ENCODE data around the gene STC2. TPM values are rescaled to one million over a fixed set of nuclear protein-coding genes. Genes with fewer than 3 reads are reported as not detected.

The STC2 gene
- polyA plus RNA-seq, 3 donors = not detected

- DNase-seq = no peak
- TF ChIP-seq CTCF (IDR thresholded peaks at IDR 0.05) = no peak
- no CpG with 5 or more reads among the region's 1 CpG for WGBS (ENCODE audit: insufficient coverage)
- peaks cover 3 to 13% (median 9%) of the 10 kb centered on the region in 3 donors for H3K27me3 Mint-ChIP-seq (ENCODE audit: low read depth in 3 of 3)
- Histone ChIP-seq H3K9me3 (replicated peaks in 1 of 2; ENCODE audit: control insufficient read depth in 1 of 2, insufficient read depth in 1 of 2, low read length in 2 of 2) (peaks cover 3 to 4% of the 10 kb centered on the region in 2 donors), H3K79me2 (ENCODE audit: insufficient read depth, low read length) (no peaks in the 10 kb centered on the region), H2AFZ (ENCODE audit: insufficient read depth, low read depth, low read length, poor library complexity, severe bottlenecking) (no peak overlapping the region), H3K4me2 (replicated peaks; ENCODE audit: extremely low read depth, low read length, poor library complexity, severe bottlenecking) (no peak overlapping the region), H3K4me1 (ENCODE audit: control insufficient read depth in 1 of 2, insufficient read depth in 2 of 2, low read length in 2 of 2) (peaks cover 12 to 14% of the 10 kb centered on the region in 2 donors), H3K27me3 (ENCODE audit: control insufficient read depth in 2 of 2, insufficient read depth in 2 of 2, low read length in 2 of 2) (peaks cover 2 to 5% of the 10 kb centered on the region in 2 donors), H3K9ac (ENCODE audit: insufficient read depth, low read length, poor library complexity, severe bottlenecking) (no peak overlapping the region), H3K36me3 (replicated peaks in 1 of 2; ENCODE audit: control insufficient read depth in 1 of 2, insufficient read depth in 2 of 2, low read length in 2 of 2) (no peaks in the 10 kb centered on the region), H4K20me1 (ENCODE audit: insufficient read depth, low read length) (no peaks in the 10 kb centered on the region), H3K4me3 (replicated peaks in 1 of 3; ENCODE audit: low read depth in 2 of 3, low read length in 3 of 3) (no peak overlapping the region), H3K27ac (ENCODE audit: low read depth in 1 of 2, low read length in 2 of 2) (no peak overlapping the region)
- H3K9me3 Mint-ChIP-seq = peaks cover 6 to 21% (median 9%) of the 10 kb centered on the region in 7 donors
- no peak overlapping the region for H3K27ac Mint-ChIP-seq
- H3K36me3 Mint-ChIP-seq = no peaks in the 10 kb centered on the region
- peaks cover 13% of the 10 kb centered on the region for H3K4me1 Mint-ChIP-seq
- intact Hi-C loops (cut with micrococcal nuclease) = no loop called here
- H3K4me3 Mint-ChIP-seq = no peak overlapping the region
Measured at GRCh38 chr5:173274771-173275170, 53.4 kb downstream of the STC2 start.

- H3K4me1 Mint-ChIP-seq = peaks cover 13% of the 10 kb centered on the region
- 0% methylated on average over 2 of the region's 10 CpGs for WGBS (ENCODE audit: insufficient coverage)
- Histone ChIP-seq H3K4me1 (ENCODE audit: control insufficient read depth in 1 of 2, insufficient read depth in 2 of 2, low read length in 2 of 2) (peaks cover 12 to 14% of the 10 kb centered on the region in 2 donors), H3K4me2 (replicated peaks; ENCODE audit: extremely low read depth, low read length, poor library complexity, severe bottlenecking) (peak overlapping the region; percentile 27), H3K9ac (ENCODE audit: insufficient read depth, low read length, poor library complexity, severe bottlenecking) (no peak overlapping the region), H4K20me1 (ENCODE audit: insufficient read depth, low read length) (no peaks in the 10 kb centered on the region), H3K36me3 (replicated peaks in 1 of 2; ENCODE audit: control insufficient read depth in 1 of 2, insufficient read depth in 2 of 2, low read length in 2 of 2) (no peaks in the 10 kb centered on the region), H3K4me3 (replicated peaks in 1 of 3; ENCODE audit: low read depth in 2 of 3, low read length in 3 of 3) (peak overlapping the region in 1 of 3 experiments; percentile 50), H2AFZ (ENCODE audit: insufficient read depth, low read depth, low read length, poor library complexity, severe bottlenecking) (peak overlapping the region; percentile 74), H3K27ac (ENCODE audit: low read depth in 1 of 2, low read length in 2 of 2) (peak overlapping the region; percentile 19 to 63), H3K27me3 (ENCODE audit: control insufficient read depth in 2 of 2, insufficient read depth in 2 of 2, low read length in 2 of 2) (peaks cover 0 to 5% of the 10 kb centered on the region in 2 donors), H3K9me3 (replicated peaks in 1 of 2; ENCODE audit: control insufficient read depth in 1 of 2, insufficient read depth in 1 of 2, low read length in 2 of 2) (peaks cover 3 to 4% of the 10 kb centered on the region in 2 donors), H3K79me2 (ENCODE audit: insufficient read depth, low read length) (no peaks in the 10 kb centered on the region)
- H3K9me3 Mint-ChIP-seq = peaks cover 6 to 22% (median 9%) of the 10 kb centered on the region in 7 donors
- H3K4me3 Mint-ChIP-seq = peak overlapping the region; percentile 62 to 69
- H3K27me3 Mint-ChIP-seq (ENCODE audit: low read depth in 3 of 3) = peaks cover 7 to 19% (median 8%) of the 10 kb centered on the region in 3 donors
- peak overlapping the region in 6 of 7 donors; percentile 50 to 72 (median 66) for H3K27ac Mint-ChIP-seq
- no peak for TF ChIP-seq CTCF (IDR thresholded peaks at IDR 0.05)
- peak; percentile 29 to 52 (median 48) for DNase-seq
- no peaks in the 10 kb centered on the region for H3K36me3 Mint-ChIP-seq
- intact Hi-C loops (cut with micrococcal nuclease) = no loop called here
Measured at GRCh38 chr5:173271419-173271818, 56.8 kb downstream of the STC2 start.
